ENCODE data around the gene DCT. TPM values are rescaled to one million over a fixed set of nuclear protein-coding genes. Genes with fewer than 3 reads are reported as not detected.

DCT gene
- total RNA-seq, 1 experiment from 2014 or later, result not detected

- TF ChIP-seq, protein P1, sequence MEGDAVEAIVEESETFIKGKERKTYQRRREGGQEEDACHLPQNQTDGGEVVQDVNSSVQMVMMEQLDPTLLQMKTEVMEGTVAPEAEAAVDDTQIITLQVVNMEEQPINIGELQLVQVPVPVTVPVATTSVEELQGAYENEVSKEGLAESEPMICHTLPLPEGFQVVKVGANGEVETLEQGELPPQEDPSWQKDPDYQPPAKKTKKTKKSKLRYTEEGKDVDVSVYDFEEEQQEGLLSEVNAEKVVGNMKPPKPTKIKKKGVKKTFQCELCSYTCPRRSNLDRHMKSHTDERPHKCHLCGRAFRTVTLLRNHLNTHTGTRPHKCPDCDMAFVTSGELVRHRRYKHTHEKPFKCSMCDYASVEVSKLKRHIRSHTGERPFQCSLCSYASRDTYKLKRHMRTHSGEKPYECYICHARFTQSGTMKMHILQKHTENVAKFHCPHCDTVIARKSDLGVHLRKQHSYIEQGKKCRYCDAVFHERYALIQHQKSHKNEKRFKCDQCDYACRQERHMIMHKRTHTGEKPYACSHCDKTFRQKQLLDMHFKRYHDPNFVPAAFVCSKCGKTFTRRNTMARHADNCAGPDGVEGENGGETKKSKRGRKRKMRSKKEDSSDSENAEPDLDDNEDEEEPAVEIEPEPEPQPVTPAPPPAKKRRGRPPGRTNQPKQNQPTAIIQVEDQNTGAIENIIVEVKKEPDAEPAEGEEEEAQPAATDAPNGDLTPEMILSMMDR (IDR thresholded peaks at IDR 0.05; ENCODE audit: unreplicated experiment), result no peak
- Mint-ChIP-seq H3K36me3 (ENCODE audit: insufficient read depth, unreplicated experiment) (no peaks in the 10 kb centered on the region), H3K27me3 (ENCODE audit: unreplicated experiment) (no peaks in the 10 kb centered on the region), H3K27ac (ENCODE audit: unreplicated experiment) (no peak overlapping the region), H3K9me3 (ENCODE audit: low read depth, unreplicated experiment) (no peaks in the 10 kb centered on the region), H3K4me1 (ENCODE audit: low read depth, unreplicated experiment) (no peaks in the 10 kb centered on the region), H3K4me3 (ENCODE audit: low read depth, unreplicated experiment) (no peak overlapping the region)
- CTCF ChIA-PET, result no interaction called here
- no TSS peak for BruUV-seq (replicated peaks)
- no peak for DNase-seq
- intact Hi-C loops (cut with micrococcal nuclease; ENCODE audit: unreplicated experiment), result loop anchor here (10.0 kb wide), 1 partner anchor 111 kb away; no protein-coding TSS in a partner anchor
Measured at GRCh38 chr13:94433055-94433961, 46.2 kb downstream of the DCT start.

DNA sequence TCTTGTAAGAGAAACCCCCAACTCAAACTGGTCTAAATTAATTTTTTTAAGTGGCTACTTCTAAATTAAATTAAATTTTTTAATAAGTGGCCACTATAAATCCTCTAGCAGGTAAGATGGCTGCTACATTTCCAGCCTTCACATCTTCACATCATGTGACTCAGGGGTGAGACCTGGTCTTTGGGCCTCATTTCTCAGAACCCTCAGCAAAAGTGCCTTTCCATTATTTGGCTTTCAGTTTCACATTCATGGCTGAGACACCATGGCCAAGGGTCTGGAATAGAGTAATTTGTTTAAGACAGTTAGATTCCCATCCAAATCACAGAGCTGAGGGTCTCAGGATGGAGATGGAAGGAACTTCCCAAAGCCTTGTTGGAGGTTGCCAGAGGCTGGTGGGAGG is 47.5 kb downstream of the DCT start:
- intact Hi-C loops (cut with micrococcal nuclease; ENCODE audit: unreplicated experiment), result loop anchor here (10.0 kb wide), 1 partner anchor 113 kb away; no protein-coding TSS in a partner anchor
- Mint-ChIP-seq H3K4me3 (ENCODE audit: low read depth, unreplicated experiment) (no peak overlapping the region), H3K4me1 (ENCODE audit: low read depth, unreplicated experiment) (no peaks in the 10 kb centered on the region), H3K36me3 (ENCODE audit: insufficient read depth, unreplicated experiment) (no peaks in the 10 kb centered on the region), H3K27me3 (ENCODE audit: unreplicated experiment) (no peaks in the 10 kb centered on the region), H3K9me3 (ENCODE audit: low read depth, unreplicated experiment) (no peaks in the 10 kb centered on the region), H3K27ac (ENCODE audit: unreplicated experiment) (no peak overlapping the region)
- CTCF ChIA-PET, result no interaction called here
- TF ChIP-seq, protein P1 (IDR thresholded peaks at IDR 0.05; ENCODE audit: unreplicated experiment), result no peak
- no TSS peak for BruUV-seq (replicated peaks)
- DNase-seq, result no peak

- Mint-ChIP-seq H3K27ac (ENCODE audit: unreplicated experiment) (no peak overlapping the region), H3K9me3 (ENCODE audit: low read depth, unreplicated experiment) (no peaks in the 10 kb centered on the region), H3K36me3 (ENCODE audit: insufficient read depth, unreplicated experiment) (no peaks in the 10 kb centered on the region), H3K4me3 (ENCODE audit: low read depth, unreplicated experiment) (no peak overlapping the region), H3K4me1 (ENCODE audit: low read depth, unreplicated experiment) (no peaks in the 10 kb centered on the region), H3K27me3 (ENCODE audit: unreplicated experiment) (no peaks in the 10 kb centered on the region)
- CTCF ChIA-PET, result no interaction called here
- TF ChIP-seq, protein P1 (IDR thresholded peaks at IDR 0.05; ENCODE audit: unreplicated experiment), result no peak
- DNase-seq, result no peak
- intact Hi-C loops (cut with micrococcal nuclease; ENCODE audit: unreplicated experiment), result loop anchor here (10.0 kb wide), 1 partner anchor 113 kb away; no protein-coding TSS in a partner anchor
- BruUV-seq (replicated peaks), result no TSS peak
Measured at GRCh38 chr13:94431574-94431973, 47.9 kb downstream of the DCT start.

DNA sequence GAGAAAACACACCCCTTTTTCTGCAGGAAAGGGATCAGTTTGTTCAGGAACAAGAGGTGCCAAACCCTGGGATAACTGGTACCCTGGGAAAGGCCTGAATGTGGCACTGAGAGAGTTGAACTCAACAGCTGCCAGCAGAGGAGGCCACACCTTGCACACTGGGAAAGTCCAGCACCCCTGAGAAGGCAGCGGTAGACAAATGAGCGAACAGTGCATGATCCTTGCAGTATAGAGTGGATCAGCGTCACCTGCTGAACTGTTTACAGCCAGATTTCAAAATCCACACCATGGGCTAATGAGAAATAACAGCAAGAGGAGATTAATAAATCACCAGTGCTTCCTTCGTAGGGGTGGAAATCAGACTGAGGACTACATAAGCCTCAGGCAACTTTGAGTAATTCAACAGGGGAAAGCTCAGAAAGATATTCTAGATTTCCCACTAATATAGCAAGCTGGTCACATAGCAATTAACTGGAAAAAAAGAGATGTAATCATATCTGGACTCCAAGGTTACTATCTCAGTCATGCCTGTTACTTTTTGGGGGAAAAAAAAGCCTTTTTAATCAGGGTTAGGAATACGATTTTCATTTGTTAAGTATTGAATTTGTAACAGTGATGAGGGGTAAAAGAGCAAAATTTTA is 52.0 kb downstream of the DCT start:
- no TSS peak for BruUV-seq (replicated peaks)
- H3K4me3 Mint-ChIP-seq (ENCODE audit: low read depth, unreplicated experiment), result no peak overlapping the region
- H3K27ac Mint-ChIP-seq (ENCODE audit: unreplicated experiment), result no peak overlapping the region
- TF ChIP-seq, protein P1 (IDR thresholded peaks at IDR 0.05; ENCODE audit: unreplicated experiment), result no peak
- H3K9me3 Mint-ChIP-seq (ENCODE audit: low read depth, unreplicated experiment), result no peaks in the 10 kb centered on the region
- intact Hi-C loops (cut with micrococcal nuclease; ENCODE audit: unreplicated experiment), result no loop called here
- no peak for DNase-seq
- H3K36me3 Mint-ChIP-seq (ENCODE audit: insufficient read depth, unreplicated experiment), result no peaks in the 10 kb centered on the region
- peaks cover 8% of the 10 kb centered on the region for H3K27me3 Mint-ChIP-seq (ENCODE audit: unreplicated experiment)
- H3K4me1 Mint-ChIP-seq (ENCODE audit: low read depth, unreplicated experiment), result no peaks in the 10 kb centered on the region
- CTCF ChIA-PET, result interaction anchor here (0.6 kb wide), 2 partner anchors 18 to 1030 kb away, joined by 3 read pairs; no protein-coding TSS in a partner anchor
